ENCODE measurements around the gene GALNT10.

- TF ChIP-seq CTCF (IDR thresholded peaks at IDR 0.05) (no peak), POLR2A (IDR thresholded peaks at IDR 0.05) (no peak)
Measured at GRCh38 chr5:154409230-154409840, 218.8 kb downstream of the GALNT10 start.
